HS-5 (cell line): Measurements from ENCODE around the gene MTX2.

Source experiments
- DNase-seq: peaks from one replicate; pipeline ENCODE4 v3.0.0-alpha.2; 2012; ENCODE audit warnings: low read depth

The MTX2 gene

GRCh38 chr2:176378323-176378722, 109.1 kb downstream of the MTX2 start:
- no peak for DNase-seq

- DNase-seq = no peak
Observed at GRCh38 chr2:176380341-176380740, 111.1 kb downstream of the MTX2 start.

- no peak for DNase-seq
Observed at GRCh38 chr2:176383100-176383499, 113.9 kb downstream of the MTX2 start.

- no peak for DNase-seq
Observed at GRCh38 chr2:176383836-176384442, 114.7 kb downstream of the MTX2 start.

GRCh38 chr2:176385219-176385759, 116.0 kb downstream of the MTX2 start:
- DNase-seq = no peak

- no peak for DNase-seq
Observed at GRCh38 chr2:176385838-176386237, 116.6 kb downstream of the MTX2 start.
